HG02642 (cell line): ENCODE data around the gene NDUFB11.

ENCODE experiments used
- ATAC-seq: cut with Tn5 transposase; IDR thresholded peaks from one replicate; pipeline ENCODE4 v1.9.1; 2021; ENCODE audit warnings: mild to moderate bottlenecking; ENCODE audit not compliant: unreplicated experiment, poor library complexity

Gene NDUFB11

GRCh38 chrX:47175588-47175980, 31.1 kb upstream of the NDUFB11 start:
- no peak for ATAC-seq

GRCh38 chrX:47174846-47175587, 30.5 kb upstream of the NDUFB11 start:
- ATAC-seq, result no peak

DNA sequence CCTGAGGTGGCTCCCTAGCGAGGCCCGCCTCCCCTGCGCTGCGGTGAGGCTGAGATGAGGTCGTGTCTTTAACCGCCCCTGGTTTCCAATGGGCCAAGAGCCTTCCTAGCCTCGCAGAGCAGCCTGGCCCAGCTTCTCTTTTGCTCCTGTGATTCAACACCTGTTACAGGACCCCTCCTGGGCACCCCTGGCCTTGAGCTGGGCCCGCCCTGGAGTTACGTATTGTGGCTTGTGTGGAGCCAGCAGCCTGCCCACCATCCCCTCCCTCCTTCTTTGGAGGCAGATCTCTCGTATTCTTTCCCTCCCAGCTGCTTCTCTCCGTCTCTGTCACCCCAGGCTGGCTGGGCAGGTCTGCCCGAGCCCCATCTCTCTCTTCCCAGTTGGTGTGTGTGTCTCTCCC, 29.9 kb upstream of the NDUFB11 start:
- ATAC-seq, result no peak

DNA sequence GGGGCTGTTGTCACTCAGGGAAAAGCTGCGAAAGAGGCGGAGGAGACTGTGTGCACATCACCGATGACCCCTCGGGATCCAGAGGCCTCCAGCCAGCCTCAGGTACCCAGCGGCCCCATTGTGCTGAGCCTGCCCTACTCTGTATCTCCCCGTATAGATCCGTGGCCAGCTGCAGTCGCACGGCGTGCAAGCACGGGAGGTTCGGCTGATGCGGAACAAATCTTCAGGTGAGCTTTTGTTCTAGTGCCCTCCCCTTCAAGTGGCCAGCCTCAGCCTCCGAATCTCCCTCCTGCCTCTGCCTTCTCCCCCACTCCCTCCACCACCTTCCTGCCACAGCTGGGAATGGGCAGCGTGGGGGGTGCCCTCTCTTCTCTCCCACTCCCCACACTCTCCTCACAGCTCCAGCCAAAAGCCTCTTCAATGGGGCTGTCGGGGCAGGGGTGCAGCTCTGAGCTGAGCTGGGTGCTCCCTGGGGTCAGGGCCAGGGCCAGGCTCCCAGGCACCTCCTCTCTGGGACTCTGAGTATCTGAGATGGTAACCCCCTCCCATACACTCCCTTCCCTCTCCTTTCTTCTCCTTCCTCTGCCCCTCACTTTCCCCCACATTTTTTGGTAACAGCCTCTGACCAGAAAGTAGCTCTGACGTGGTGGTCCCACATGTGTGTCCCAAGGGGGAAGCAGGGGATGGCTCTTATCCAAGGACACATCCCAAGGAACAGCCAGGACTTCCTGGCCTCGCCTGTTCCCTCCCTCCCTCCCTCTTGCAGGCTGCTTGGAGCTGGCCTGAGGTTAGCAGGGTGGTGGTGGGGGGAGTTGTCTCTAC, 28.7 kb upstream of the NDUFB11 start:
- ATAC-seq, result no peak

- ATAC-seq, result no peak
Measured at GRCh38 chrX:47172549-47172948, 28.0 kb upstream of the NDUFB11 start.

GRCh38 chrX:47171996-47172395, 27.5 kb upstream of the NDUFB11 start:
- no peak for ATAC-seq

GRCh38 chrX:47170861-47171692, 26.6 kb upstream of the NDUFB11 start:
- no peak for ATAC-seq

DNA sequence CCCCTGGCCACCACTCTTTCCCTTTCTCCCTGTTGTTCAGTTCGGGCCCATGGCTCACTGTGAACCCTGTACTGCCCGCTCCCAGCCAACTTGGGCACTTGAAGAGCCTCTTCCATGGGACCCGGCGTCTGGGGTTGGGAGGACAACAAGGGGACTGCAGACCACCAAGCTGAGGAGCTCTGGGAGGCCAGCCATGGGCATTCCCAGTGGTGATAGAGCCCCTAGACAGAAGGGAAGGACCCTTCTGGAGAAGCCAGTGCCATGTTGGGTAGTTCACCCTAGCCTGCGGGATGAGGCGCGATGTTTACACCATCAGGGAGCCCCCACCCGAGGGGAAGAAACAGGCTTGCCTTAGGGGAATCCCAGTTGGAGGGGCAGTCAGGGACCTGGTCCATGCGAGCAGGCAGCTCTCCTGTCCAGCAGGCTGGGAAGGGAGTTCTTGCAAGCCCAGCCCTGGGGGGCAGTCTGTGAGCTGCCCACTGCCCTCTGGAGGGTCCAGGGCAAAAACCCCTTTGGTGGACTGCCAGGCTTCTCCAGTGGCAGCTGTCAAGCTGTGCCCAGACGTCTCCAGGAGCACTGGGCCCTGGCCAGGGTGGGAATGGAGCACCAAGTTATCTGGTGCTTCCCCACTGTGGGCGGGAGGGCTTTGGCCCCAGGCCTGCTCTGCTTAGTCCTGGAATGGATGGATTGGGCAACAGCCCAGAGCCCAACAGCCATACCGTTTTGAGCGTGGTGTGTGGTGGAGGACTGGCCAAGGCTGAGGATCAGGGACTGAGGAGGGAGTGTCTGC, 25.4 kb upstream of the NDUFB11 start:
- ATAC-seq, result no peak

DNA sequence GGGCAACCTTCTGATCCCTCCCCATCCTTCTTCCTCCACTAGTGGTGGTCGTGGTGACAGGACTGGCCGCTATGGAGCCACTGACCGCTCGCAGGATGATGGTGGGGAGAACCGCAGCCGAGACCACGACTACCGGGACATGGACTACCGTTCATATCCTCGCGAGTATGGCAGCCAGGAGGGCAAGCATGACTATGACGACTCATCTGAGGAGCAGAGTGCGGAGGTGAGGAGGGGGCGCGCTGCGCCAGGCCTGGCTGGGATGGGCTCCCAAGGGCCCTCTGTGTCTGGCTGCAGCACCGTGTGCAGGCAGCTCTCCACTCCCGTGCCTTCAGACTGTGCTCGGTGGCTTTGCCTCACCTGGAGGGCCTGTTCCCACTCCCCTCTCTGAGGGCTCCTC, 24.8 kb upstream of the NDUFB11 start:
- no peak for ATAC-seq

DNA sequence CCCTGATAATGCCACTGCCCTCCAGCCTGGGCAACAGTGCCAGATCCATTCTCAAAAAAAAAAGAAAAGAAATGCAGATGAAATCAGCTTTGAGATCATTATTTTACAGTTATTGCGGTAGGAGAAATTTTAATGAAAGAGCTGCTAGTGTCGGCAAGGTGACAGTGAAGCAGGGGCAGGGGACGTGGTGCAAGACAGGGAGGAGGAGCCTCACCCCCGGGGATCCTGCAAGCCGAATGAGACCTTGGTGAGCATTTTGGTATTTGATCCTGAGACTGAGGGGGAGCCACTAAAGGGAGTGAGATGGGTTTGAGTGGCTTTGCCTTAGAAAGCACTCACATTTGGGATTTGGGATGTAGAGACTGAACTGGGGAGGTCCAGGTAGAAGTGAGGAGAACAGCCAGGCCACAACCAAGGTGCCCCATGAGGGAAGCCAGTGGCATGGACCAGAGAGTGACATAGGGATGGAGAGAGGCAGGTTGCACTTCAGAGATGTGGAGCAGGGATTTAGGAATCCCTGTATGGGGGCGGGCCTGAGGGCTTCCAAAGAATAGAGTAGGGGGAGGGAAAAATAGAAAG, 24.1 kb upstream of the NDUFB11 start:
- ATAC-seq, result no peak

DNA sequence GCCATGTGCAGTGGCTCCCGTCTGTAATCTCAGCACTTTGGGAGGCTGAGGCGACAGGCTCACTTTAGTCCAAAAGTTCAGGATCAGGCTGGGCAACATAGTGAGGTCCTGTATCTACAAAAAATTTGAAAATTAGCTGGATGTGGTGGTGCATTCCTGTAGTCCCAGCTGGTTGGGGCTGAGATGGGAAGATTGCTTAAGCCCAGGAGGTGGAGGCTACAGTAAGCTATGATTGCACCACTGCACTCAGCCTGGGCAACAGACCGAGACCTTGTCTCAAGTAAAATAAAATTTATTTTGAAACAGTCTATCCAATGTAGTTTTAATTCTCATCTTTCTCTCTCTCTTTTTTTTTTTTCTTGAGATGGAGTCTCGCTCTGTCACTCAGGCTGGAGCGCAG, 21.6 kb upstream of the NDUFB11 start:
- no peak for ATAC-seq

- ATAC-seq, result no peak
Measured at GRCh38 chrX:47164420-47164819, 19.9 kb upstream of the NDUFB11 start.

- no peak for ATAC-seq
Measured at GRCh38 chrX:47162927-47163583, 18.6 kb upstream of the NDUFB11 start.

- no peak for ATAC-seq
Measured at GRCh38 chrX:47160781-47161180, 16.3 kb upstream of the NDUFB11 start.

DNA sequence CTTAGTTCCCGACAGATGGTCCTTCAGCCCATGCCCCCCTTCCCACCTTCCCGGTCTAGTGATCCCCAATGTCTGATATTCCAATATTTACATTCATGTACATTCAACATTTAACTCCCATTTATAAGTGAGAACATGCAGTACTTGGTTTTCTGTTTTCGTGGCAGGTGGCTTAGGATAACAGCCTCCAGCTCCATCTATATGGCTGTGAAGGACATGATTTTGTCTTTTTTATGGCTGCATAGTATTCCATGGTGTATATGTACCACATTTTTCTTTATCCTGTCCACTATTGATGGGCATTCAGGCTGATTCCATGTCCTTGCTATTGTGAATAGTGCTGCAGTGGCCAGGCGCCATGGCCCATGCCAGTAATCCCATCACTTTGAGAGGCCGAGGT, 14.3 kb upstream of the NDUFB11 start:
- ATAC-seq, result no peak

DNA sequence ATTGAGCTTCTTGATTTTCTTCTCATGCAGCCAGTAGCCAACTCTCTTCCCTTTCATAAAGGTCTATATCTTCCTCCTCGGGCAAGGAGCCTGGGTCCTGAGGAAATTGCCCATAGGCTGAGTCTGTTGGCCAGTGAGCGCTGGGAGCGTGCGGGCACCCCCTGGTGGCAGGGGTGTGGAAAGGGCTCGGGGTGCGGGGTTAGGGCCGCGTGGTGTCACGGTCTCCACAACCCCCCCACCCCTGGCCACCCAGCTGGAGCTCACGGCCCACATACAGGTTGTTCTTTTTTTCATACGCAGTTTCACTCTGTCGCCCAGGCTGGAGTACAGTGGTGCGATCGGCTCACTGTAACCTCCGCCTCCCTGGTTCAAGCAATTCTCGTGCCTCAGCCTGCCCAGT, 13.6 kb upstream of the NDUFB11 start:
- no peak for ATAC-seq

DNA sequence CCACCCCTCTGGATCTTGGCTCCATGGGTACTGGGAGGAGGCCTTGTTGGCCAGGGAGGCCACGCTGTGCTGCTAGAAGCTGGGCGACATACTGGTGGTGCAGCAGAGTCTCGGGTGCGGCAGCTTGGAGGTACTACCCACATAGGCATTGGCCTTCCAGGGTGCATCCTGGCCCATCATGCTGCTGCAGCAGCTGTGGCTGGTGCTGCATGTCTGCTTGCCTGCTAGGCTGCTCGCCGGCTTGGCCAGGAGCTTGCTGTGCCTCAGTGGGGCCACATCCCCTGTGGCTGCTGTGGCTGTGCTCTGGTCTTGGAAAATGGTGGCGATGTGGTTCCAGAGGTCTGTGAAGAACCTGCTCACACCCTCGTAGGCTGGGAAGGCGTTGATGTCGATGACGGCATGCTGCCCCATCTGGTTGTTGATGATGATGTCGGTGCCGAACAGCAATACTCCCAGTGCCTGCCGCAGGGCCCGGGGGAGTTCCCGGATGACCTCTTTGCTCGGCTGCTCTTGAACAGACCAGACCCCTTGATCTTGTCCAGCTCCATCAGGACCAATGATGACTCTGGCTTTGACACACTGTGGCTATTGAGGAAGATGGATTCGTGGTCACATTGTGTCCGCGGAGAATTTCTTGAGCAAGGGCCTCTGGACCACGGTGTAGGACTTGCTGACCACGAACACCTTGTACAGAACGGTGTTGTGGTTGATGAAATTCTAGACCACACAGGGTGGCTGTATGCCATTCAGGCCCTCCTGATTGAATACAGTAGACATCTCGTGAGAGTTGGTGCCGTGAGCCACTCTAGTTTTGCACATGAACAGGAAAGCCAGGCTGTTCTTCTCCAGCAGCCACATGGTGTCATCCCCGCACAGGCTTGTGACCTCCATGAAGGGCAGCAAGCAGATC, 12.4 kb upstream of the NDUFB11 start:
- no peak for ATAC-seq

DNA sequence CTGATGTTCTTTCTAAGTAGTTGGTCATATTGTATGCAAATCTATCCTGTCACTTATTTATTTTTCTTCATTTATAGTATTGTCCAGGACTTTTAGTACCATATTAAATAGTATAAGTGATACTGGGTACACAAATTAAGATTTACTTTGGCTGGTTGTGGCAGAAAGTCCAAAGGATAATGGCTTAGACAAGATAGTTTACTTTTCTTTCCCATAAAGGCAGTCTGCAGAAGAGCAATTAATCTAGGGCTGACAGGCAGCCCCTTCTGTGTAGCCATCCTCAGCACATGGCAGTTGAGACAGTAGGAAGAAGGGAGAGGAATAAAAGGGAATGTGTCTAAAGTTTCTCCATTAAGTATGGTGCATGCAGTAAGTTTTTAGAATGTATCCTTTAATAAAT, 6.9 kb upstream of the NDUFB11 start:
- no peak for ATAC-seq
